Caco-2 (cell line): ENCODE data around the gene ANKRD18A. TPM values are rescaled to one million over a fixed set of nuclear protein-coding genes. Genes with fewer than 3 reads are reported as not detected.
"Not testable (repeated sequence)": the region's sequence is repeated elsewhere in the genome, so short reads cannot be mapped to it uniquely, and the experiment has no call there.

ENCODE experiments used
- BruUV-seq: library from RNA; stranded (reverse); fragments of 400-500 nt; replicated peaks from 2 replicates; lab custom pipeline; 2021; lab: Mats Ljungman, UMichigan
- CTCF ChIA-PET: fragments of 300-600 bp; sonication (Branson Sonifier 250); formaldehyde crosslinking; loops from one replicate; lab custom pipeline; 2022; ENCODE audit warnings: antibody characterized with exemption; lab: Charles Lee
- POLR2A ChIA-PET: fragments of 300-600 bp; sonication (Branson Sonifier 250); formaldehyde crosslinking; loops from one replicate; lab custom pipeline; 2022; ENCODE audit warnings: antibody characterized with exemption; lab: Charles Lee
- DNase-seq, 2 experiments: peaks; one replicate each; pipeline versions ENCODE4 v3.0.0 to v3.0.0-alpha.2; 2020 to 2022
- H3K27me3 ChIP-seq: replicated peaks from 2 replicates; pipeline ENCODE4 v1.6.0; 2011; ENCODE audit warnings: low read length; ENCODE audit not compliant: control insufficient read depth, insufficient read depth
- H3K36me3 ChIP-seq: 2 replicates; pipeline ENCODE4 v1.5.1; 2011; ENCODE audit warnings: low read length; ENCODE audit not compliant: control insufficient read depth, insufficient read depth
- H3K4me1 ChIP-seq: fragments of 250-450 bp; sonication (Bioruptor Pico); 2 replicates; pipeline ENCODE4 v1.5.1; 2020; ENCODE audit warnings: mild to moderate bottlenecking
- H3K4me3 ChIP-seq: 2 replicates; pipeline ENCODE4 v1.5.1; 2011; ENCODE audit warnings: low read depth, mild to moderate bottlenecking, control low read depth, low read length
- H3K9me3 ChIP-seq: fragments of 250-450 bp; sonication (Bioruptor Pico); 2 replicates; pipeline ENCODE4 v1.5.1; 2020; ENCODE audit warnings: mild to moderate bottlenecking, moderate library complexity
- H3K27ac Mint-ChIP-seq: one replicate; pipeline ENCODE4 v1.8.0; 2022; ENCODE audit warnings: mixed read lengths; ENCODE audit not compliant: unreplicated experiment
- H3K27me3 Mint-ChIP-seq: one replicate; pipeline ENCODE4 v1.8.0; 2022; ENCODE audit warnings: mixed read lengths; ENCODE audit not compliant: insufficient read depth, unreplicated experiment
- H3K36me3 Mint-ChIP-seq: one replicate; pipeline ENCODE4 v1.8.0; 2022; ENCODE audit warnings: mild to moderate bottlenecking, mixed read lengths; ENCODE audit not compliant: insufficient read depth, unreplicated experiment
- H3K4me1 Mint-ChIP-seq: one replicate; pipeline ENCODE4 v1.8.0; 2022; ENCODE audit warnings: low read depth, mixed read lengths; ENCODE audit not compliant: unreplicated experiment
- H3K4me3 Mint-ChIP-seq: one replicate; pipeline ENCODE4 v1.8.0; 2022; ENCODE audit warnings: mild to moderate bottlenecking, moderate library complexity, mixed read lengths; ENCODE audit not compliant: unreplicated experiment
- H3K9me3 Mint-ChIP-seq: one replicate; pipeline ENCODE4 v1.8.0; 2022; ENCODE audit warnings: mixed read lengths; ENCODE audit not compliant: unreplicated experiment
- intact Hi-C: fragments of 100-400 bp; cut with micrococcal nuclease; formaldehyde crosslinking; loops from one replicate; pipeline ENCODE4 v1.10.0; 2022; ENCODE audit not compliant: unreplicated experiment
- total RNA-seq: library from RNA; stranded (reverse); gene quantifications from 2 replicates; pipeline ENCODE4 v1.2.3, GENCODE V29; 2022

ANKRD18A gene
- total RNA-seq, 1 experiment from 2014 or later, result 2.6 TPM

GRCh38 chr9:38557746-38558145, 62.6 kb downstream of the ANKRD18A start:
- H3K9me3 ChIP-seq, BruUV-seq, H3K36me3 ChIP-seq, H3K4me1 ChIP-seq, DNase-seq, H3K4me3 ChIP-seq, H3K36me3 Mint-ChIP-seq, H3K27me3 ChIP-seq, H3K27ac Mint-ChIP-seq, CTCF ChIA-PET, intact Hi-C loops, H3K9me3 Mint-ChIP-seq, POLR2A ChIA-PET, H3K4me1 Mint-ChIP-seq, H3K4me3 Mint-ChIP-seq: not testable (repeated sequence)
- H3K27me3 Mint-ChIP-seq, result peaks cover 13% of the 10 kb centered on the region

GRCh38 chr9:38554966-38555365, 65.4 kb downstream of the ANKRD18A start:
- H3K4me3 ChIP-seq, CTCF ChIA-PET, H3K4me3 Mint-ChIP-seq, H3K9me3 ChIP-seq, H3K36me3 Mint-ChIP-seq, H3K9me3 Mint-ChIP-seq, H3K36me3 ChIP-seq, POLR2A ChIA-PET, H3K4me1 ChIP-seq, H3K4me1 Mint-ChIP-seq, DNase-seq, H3K27me3 ChIP-seq, BruUV-seq, intact Hi-C loops, H3K27ac Mint-ChIP-seq: not testable (repeated sequence)
- peaks cover 12% of the 10 kb centered on the region for H3K27me3 Mint-ChIP-seq

GRCh38 chr9:38553019-38553418, 67.4 kb downstream of the ANKRD18A start:
- intact Hi-C loops, H3K9me3 ChIP-seq, H3K4me1 Mint-ChIP-seq, H3K4me1 ChIP-seq, H3K9me3 Mint-ChIP-seq, H3K4me3 Mint-ChIP-seq, DNase-seq, BruUV-seq, H3K27ac Mint-ChIP-seq, H3K27me3 ChIP-seq, H3K36me3 Mint-ChIP-seq, POLR2A ChIA-PET, CTCF ChIA-PET, H3K36me3 ChIP-seq, H3K4me3 ChIP-seq: not testable (repeated sequence)
- peaks cover 14% of the 10 kb centered on the region for H3K27me3 Mint-ChIP-seq

- H3K4me1 ChIP-seq, BruUV-seq, H3K9me3 ChIP-seq, POLR2A ChIA-PET, intact Hi-C loops, H3K27me3 ChIP-seq, DNase-seq, H3K9me3 Mint-ChIP-seq, H3K27ac Mint-ChIP-seq, CTCF ChIA-PET, H3K27me3 Mint-ChIP-seq, H3K36me3 ChIP-seq, H3K4me3 ChIP-seq, H3K36me3 Mint-ChIP-seq, H3K4me1 Mint-ChIP-seq, H3K4me3 Mint-ChIP-seq: not testable (repeated sequence)
These were observed 73.8 kb downstream of the ANKRD18A start for GRCh38 chr9:38546497-38547163.

- H3K9me3 ChIP-seq, intact Hi-C loops, H3K27me3 ChIP-seq, H3K4me1 Mint-ChIP-seq, H3K27ac Mint-ChIP-seq, H3K36me3 Mint-ChIP-seq, H3K4me1 ChIP-seq, H3K9me3 Mint-ChIP-seq, DNase-seq, H3K4me3 Mint-ChIP-seq, H3K36me3 ChIP-seq, CTCF ChIA-PET, BruUV-seq, POLR2A ChIA-PET, H3K4me3 ChIP-seq: not testable (repeated sequence)
- H3K27me3 Mint-ChIP-seq, result peaks cover 13% of the 10 kb centered on the region
These were observed 79.9 kb downstream of the ANKRD18A start for GRCh38 chr9:38540535-38540934.
